ENCODE measurements around the gene ZBTB21.

ZBTB21 gene

DNA sequence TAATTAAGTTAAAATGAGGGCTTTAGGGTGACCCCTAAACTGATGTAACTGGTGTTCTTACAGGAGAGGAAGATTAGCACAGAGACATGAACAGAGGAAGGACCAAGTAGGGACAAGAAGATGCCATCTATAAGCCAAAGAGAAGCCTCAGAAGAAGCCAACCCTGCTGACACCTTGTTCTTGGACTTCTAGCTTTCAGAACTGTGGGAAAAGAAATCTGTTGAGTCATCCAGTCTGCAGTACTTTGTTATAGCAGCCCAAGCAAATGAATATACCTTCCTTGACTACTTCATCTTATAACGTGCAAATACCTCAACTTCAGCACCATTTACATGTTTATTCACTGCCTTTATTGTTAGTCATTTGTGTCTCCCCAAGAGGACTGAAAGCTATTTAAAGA lies 3.4 kb downstream of the ZBTB21 start:
- TF ChIP-seq, protein P1, sequence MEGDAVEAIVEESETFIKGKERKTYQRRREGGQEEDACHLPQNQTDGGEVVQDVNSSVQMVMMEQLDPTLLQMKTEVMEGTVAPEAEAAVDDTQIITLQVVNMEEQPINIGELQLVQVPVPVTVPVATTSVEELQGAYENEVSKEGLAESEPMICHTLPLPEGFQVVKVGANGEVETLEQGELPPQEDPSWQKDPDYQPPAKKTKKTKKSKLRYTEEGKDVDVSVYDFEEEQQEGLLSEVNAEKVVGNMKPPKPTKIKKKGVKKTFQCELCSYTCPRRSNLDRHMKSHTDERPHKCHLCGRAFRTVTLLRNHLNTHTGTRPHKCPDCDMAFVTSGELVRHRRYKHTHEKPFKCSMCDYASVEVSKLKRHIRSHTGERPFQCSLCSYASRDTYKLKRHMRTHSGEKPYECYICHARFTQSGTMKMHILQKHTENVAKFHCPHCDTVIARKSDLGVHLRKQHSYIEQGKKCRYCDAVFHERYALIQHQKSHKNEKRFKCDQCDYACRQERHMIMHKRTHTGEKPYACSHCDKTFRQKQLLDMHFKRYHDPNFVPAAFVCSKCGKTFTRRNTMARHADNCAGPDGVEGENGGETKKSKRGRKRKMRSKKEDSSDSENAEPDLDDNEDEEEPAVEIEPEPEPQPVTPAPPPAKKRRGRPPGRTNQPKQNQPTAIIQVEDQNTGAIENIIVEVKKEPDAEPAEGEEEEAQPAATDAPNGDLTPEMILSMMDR (IDR thresholded peaks at IDR 0.05), result no peak

DNA sequence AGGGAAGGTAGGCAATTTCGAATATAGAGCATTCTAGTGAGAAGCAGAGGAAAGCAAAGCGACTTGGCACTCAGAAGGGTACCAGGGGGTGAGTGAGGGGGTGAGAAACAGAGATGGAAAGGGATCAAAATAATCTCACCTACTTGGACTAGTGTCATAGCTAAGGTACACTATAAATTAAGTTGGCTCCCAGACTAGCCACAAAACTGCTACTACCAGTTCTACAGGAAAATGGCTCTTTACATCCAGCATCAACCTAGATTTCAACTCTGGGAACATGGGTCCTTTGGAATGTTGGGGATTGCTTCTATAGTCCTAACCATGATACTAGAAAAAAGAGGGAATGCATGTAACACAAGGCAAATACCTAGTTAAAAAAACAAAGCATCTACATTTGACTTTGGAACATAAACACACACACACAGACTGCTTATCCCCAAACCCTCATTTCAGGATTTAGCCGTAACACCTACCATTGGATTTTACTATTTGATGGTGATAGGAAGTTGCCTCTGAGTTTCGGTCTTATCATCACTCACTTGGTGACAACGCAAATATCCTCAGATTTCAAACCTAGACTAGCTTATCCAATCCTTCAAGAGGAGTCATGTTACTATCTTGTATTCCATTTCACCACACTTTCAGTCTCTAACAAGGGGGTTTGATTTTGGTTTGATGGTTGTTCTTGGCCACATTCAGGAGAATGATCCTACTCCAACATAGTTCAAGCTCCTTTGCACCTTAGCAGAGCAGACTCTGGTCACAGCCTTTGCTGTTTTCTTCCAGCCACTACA lies 5.6 kb downstream of the ZBTB21 start:
- TF ChIP-seq, protein P1 (IDR thresholded peaks at IDR 0.05), result no peak

DNA sequence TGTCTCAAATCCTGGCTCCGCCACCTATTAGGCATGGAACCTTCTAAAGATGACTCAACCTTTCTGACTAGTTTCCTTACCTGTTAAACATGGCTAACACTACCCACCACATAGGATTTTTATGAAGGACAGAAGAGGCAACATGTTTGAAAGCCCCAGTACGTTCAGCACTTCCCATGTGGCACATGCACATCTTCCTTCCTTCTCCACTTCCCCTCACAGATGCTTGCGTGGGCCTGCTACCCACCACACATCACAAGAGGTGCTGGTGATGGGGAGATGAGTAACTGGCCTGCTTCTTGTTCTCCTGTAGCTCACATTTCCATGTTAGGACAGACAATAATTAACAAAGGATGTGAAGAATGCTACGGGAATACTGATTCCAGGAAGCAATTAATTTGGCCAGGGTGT lies 7.1 kb downstream of the ZBTB21 start:
- TF ChIP-seq, protein P1 (IDR thresholded peaks at IDR 0.05), result no peak

DNA sequence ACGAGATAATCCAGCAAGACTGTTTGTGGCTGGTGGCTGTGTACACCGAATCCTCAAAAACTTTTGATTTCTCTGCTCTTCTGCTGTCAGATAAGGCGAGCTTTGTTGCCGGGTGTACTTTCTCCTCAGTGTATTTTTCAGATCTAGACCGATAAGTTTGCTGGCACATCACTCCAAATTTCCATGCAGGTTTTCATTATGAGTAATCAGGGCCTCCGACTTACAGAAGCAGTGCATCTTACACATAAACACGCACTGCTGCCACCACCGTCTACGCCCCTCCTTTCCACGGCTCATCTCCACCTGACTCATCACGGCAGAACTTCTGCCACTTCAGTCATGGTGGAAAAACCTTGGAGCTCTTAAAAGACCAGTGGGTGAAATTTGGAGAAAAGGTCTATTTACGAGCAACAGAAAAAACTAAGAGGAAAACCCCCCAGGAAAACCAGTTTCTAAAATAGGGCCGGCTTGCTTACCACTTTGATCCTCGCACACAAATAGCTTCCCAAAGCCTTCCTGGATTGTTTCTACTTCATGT lies 7.7 kb downstream of the ZBTB21 start:
- TF ChIP-seq, protein P1 (IDR thresholded peaks at IDR 0.05), result no peak

DNA sequence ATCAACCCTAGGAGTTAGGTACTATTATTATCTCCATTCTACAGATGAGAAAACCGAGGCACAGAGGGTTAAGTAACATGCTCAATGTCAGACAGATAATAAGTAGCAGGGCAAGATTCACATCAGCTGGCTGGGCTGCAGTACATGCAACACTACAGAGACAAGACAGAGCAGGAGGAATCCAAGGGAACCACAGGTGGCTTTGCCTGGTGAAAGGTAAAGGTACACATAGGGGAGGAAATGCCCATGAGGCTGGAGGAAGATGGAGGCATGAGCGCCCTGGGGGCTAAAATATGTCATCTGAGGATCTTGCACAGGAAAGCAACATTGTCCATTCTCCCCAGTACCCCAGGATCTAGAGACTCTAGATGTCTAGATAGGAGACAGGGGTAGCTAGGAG lies 8.4 kb downstream of the ZBTB21 start:
- TF ChIP-seq, protein P1 (IDR thresholded peaks at IDR 0.05), result no peak

DNA sequence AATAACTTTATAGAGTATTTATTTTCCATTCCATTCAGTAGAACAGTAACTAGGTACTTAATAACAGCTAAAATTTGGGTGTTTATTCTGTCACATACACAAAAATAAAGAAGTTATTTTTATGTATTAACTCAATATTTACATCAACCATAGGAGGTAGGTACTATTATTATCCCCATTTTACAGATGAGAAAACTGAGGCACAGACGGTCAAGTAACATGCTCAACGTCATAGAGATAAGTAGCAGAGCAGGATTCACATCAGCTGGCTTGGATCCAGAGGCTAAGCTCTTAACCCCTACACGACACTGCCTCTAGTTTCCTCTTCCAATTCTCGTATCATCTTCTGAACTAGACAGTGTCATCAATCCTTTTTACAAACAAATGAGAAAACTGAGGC lies 9.3 kb downstream of the ZBTB21 start:
- TF ChIP-seq, protein P1 (IDR thresholded peaks at IDR 0.05), result no peak

DNA sequence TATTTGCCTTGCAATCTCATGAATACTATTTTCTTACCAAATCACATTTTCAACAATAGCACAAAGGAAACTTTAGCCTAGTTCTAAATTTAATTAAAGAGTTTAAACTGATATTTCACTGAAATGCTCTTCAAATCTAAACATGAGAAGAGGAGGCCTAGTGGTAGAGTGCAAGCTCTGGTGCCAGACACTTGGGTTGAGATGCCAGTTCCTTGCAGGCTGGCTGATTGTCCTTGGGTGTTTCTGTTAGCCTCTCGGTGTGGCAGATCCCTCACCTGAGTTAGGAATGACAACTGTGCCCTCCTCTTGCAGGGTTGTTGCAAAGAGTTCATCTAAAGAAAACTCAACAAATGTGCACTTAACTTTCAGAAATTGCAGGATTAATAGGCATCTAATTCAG lies 12.5 kb downstream of the ZBTB21 start:
- TF ChIP-seq, protein P1 (IDR thresholded peaks at IDR 0.05), result no peak
